NCI-H146 treated with DMSO at 0.1 percent for 48 hours (cell line): Measurements from ENCODE around the gene NFASC.

ENCODE experiments used
- DNase-seq: peaks from one replicate; lab custom pipeline; 2025; ENCODE audit not compliant: unreplicated experiment; lab: John Stamatoyannopoulos, UW

NFASC gene

GRCh38 chr1:204870160-204870912, at the start of gene NFASC:
NFASC (plus strand) TSS chr1:204870862; CDS start chr1:204944316, 73,454 bp downstream.
- DNase-seq, result no peak

- DNase-seq, result no peak
These were observed 49.2 kb upstream of the NFASC start for GRCh38 chr1:204821476-204821875.

- DNase-seq, result no peak
These were observed 48.7 kb upstream of the NFASC start for GRCh38 chr1:204821924-204822323.

- no peak for DNase-seq
These were observed 43.7 kb upstream of the NFASC start for GRCh38 chr1:204826970-204827369.

GRCh38 chr1:204828352-204828850, 42.3 kb upstream of the NFASC start:
- DNase-seq, result peak; percentile 58

- no peak for DNase-seq
These were observed 41.4 kb upstream of the NFASC start for GRCh38 chr1:204829133-204829825.

- DNase-seq, result no peak
These were observed 39.9 kb upstream of the NFASC start for GRCh38 chr1:204830747-204831146.

- DNase-seq, result no peak
These were observed 39.5 kb upstream of the NFASC start for GRCh38 chr1:204831186-204831585.

- DNase-seq, result peak; percentile 20
These were observed 36.3 kb upstream of the NFASC start for GRCh38 chr1:204834336-204834735.

GRCh38 chr1:204834752-204835151, 35.9 kb upstream of the NFASC start:
- DNase-seq, result no peak

GRCh38 chr1:204835737-204836136, 34.9 kb upstream of the NFASC start:
- DNase-seq, result no peak

GRCh38 chr1:204836856-204837255, 33.8 kb upstream of the NFASC start:
- DNase-seq, result no peak

GRCh38 chr1:204837440-204838084, 33.1 kb upstream of the NFASC start:
- DNase-seq, result no peak

- DNase-seq, result no peak
These were observed 29.3 kb upstream of the NFASC start for GRCh38 chr1:204841316-204841715.

GRCh38 chr1:204841798-204842197, 28.9 kb upstream of the NFASC start:
- peak; percentile 46 for DNase-seq

- no peak for DNase-seq
These were observed 28.3 kb upstream of the NFASC start for GRCh38 chr1:204842369-204842768.

- no peak for DNase-seq
These were observed 27.8 kb upstream of the NFASC start for GRCh38 chr1:204842892-204843291.

- DNase-seq, result peak; percentile 42
These were observed 24.1 kb upstream of the NFASC start for GRCh38 chr1:204846546-204846945.

GRCh38 chr1:204848579-204848978, 22.1 kb upstream of the NFASC start:
- peak; percentile 69 for DNase-seq

GRCh38 chr1:204852854-204853253, 17.8 kb upstream of the NFASC start:
- no peak for DNase-seq

- no peak for DNase-seq
These were observed 17.2 kb upstream of the NFASC start for GRCh38 chr1:204853436-204853835.

- DNase-seq, result no peak
These were observed 16.4 kb upstream of the NFASC start for GRCh38 chr1:204854286-204854685.
